ENCODE measurements around the gene SRSF10.

DNA sequence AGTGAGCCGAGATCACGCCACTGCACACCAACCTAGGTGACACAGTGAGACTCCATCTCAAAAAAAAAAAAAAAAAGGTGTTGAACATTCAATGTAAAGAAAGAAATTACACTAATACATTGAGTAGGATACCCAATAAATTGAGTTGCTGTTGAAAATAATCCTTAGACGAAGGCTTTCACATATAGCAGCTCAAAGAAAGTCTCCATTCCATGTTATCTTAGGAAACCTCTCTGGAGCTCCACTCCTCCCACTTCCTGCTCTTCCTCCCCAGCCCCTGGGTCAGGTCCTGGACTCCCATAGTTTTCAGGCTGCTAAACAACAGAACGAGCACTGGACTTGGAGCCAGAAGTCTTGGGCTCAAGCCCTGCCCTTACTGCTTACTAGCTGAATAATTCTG, 51.3 kb downstream of the SRSF10 start:
- TF ChIP-seq POLR2AphosphoS5 (IDR thresholded peaks at IDR 0.05; ENCODE audit: low read depth, low read length) (no peak), ZNF274 (IDR thresholded peaks at IDR 0.05; ENCODE audit: low read depth, low read length) (no peak), POLR2A (IDR thresholded peaks at IDR 0.05; ENCODE audit: borderline replicate concordance, extremely low read depth, insufficient read depth, insufficient read length) (no peak), SIN3A (IDR thresholded peaks at IDR 0.05; ENCODE audit: low read depth) (no peak)
- TF ChIP-seq, protein P1, sequence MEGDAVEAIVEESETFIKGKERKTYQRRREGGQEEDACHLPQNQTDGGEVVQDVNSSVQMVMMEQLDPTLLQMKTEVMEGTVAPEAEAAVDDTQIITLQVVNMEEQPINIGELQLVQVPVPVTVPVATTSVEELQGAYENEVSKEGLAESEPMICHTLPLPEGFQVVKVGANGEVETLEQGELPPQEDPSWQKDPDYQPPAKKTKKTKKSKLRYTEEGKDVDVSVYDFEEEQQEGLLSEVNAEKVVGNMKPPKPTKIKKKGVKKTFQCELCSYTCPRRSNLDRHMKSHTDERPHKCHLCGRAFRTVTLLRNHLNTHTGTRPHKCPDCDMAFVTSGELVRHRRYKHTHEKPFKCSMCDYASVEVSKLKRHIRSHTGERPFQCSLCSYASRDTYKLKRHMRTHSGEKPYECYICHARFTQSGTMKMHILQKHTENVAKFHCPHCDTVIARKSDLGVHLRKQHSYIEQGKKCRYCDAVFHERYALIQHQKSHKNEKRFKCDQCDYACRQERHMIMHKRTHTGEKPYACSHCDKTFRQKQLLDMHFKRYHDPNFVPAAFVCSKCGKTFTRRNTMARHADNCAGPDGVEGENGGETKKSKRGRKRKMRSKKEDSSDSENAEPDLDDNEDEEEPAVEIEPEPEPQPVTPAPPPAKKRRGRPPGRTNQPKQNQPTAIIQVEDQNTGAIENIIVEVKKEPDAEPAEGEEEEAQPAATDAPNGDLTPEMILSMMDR (IDR thresholded peaks at IDR 0.05 in 2 of 3, conservative IDR thresholded peaks at IDR 0.05 in 1 of 3; ENCODE audit: borderline replicate concordance in 1 of 3, insufficient read depth in 1 of 3, low read depth in 2 of 3, low read length in 2 of 3) = no peak
